Activated CD4-positive, alpha-beta T cell treated with anti-CD3 and anti-CD28 coated beads for 36 hours (primary cell): ENCODE data around the gene TMEM82. TPM values are rescaled to one million over a fixed set of nuclear protein-coding genes. Genes with fewer than 3 reads are reported as not detected.

Source experiments
- ATAC-seq: fragments of 200-7000 bp; cut with Tn5 transposase; one replicate; pipeline ENCODE4 v1.10.0; 2021; ENCODE audit warnings: mild to moderate bottlenecking, moderate library complexity
- CTCF ChIA-PET: fragments of 350-600 bp; sonication (Branson Sonifier 250); formaldehyde crosslinking; loops from one replicate; lab custom pipeline; 2021; ENCODE audit warnings: antibody characterized with exemption; lab: Charles Lee
- POLR2A ChIA-PET: fragments of 350-600 bp; sonication (Branson Sonifier 250); formaldehyde crosslinking; loops from one replicate; lab custom pipeline; 2021; ENCODE audit warnings: antibody characterized with exemption, inconsistent platforms; lab: Charles Lee
- DNase-seq: peaks from one replicate; pipeline ENCODE4 v3.0.0-alpha.2; 2020
- H3K27ac Mint-ChIP-seq: one replicate; pipeline ENCODE4 v1.8.0; 2021; ENCODE audit warnings: mixed read lengths
- H3K27me3 Mint-ChIP-seq: one replicate; pipeline ENCODE4 v1.8.0; 2021; ENCODE audit warnings: mixed read lengths
- H3K36me3 Mint-ChIP-seq: one replicate; pipeline ENCODE4 v1.8.0; 2021; ENCODE audit warnings: low read depth, mixed read lengths
- H3K4me1 Mint-ChIP-seq: one replicate; pipeline ENCODE4 v1.8.0; 2021; ENCODE audit warnings: mixed read lengths
- H3K4me3 Mint-ChIP-seq: one replicate; pipeline ENCODE4 v1.8.0; 2021; ENCODE audit warnings: mild to moderate bottlenecking, moderate library complexity, mixed read lengths
- H3K9me3 Mint-ChIP-seq: one replicate; pipeline ENCODE4 v1.8.0; 2021; ENCODE audit warnings: low read depth, mixed read lengths
- intact Hi-C, 2 experiments: fragments of 100-400 bp; cut with DNase I in 1 of 2; cut with micrococcal nuclease in 1 of 2; formaldehyde crosslinking; loops; one replicate each; pipeline versions ENCODE4 v1.14.2 to v1.15.1; 2022 to 2024; cut with DNase I, micrococcal nuclease
- total RNA-seq, 2 experiments: library from RNA; stranded (reverse); gene quantifications; one replicate each; pipeline ENCODE4 v1.2.3, GENCODE V29; 2021

The TMEM82 gene
- total RNA-seq, 2 experiments from 2014 or later: not detected

- Mint-ChIP-seq H3K4me1 (peaks cover 9% of the 10 kb centered on the region), H3K27me3 (no peaks in the 10 kb centered on the region), H3K27ac (no peak overlapping the region), H3K36me3 (peaks cover 10% of the 10 kb centered on the region), H3K9me3 (no peaks in the 10 kb centered on the region), H3K4me3 (no peak overlapping the region)
- ATAC-seq: no peak
- DNase-seq: no peak
- CTCF ChIA-PET: no interaction called here
- POLR2A ChIA-PET: no interaction called here
- intact Hi-C loops: no loop called here
Observed at GRCh38 chr1:15706751-15707150, 35.5 kb upstream of the TMEM82 start.

- no peak overlapping the region for H3K27ac Mint-ChIP-seq
- H3K36me3 Mint-ChIP-seq: peaks cover 9% of the 10 kb centered on the region
- intact Hi-C loops: no loop called here
- no peaks in the 10 kb centered on the region for H3K27me3 Mint-ChIP-seq
- H3K9me3 Mint-ChIP-seq: no peaks in the 10 kb centered on the region
- ChIA-PET POLR2A (no interaction called here), CTCF (interaction anchor here (1.1 kb wide), 1 partner anchor 42 kb away, joined by 4 read pairs; no protein-coding TSS in a partner anchor)
- H3K4me1 Mint-ChIP-seq: peaks cover 9% of the 10 kb centered on the region
- ATAC-seq: no peak
- H3K4me3 Mint-ChIP-seq: no peak overlapping the region
- no peak for DNase-seq
Observed at GRCh38 chr1:15707239-15707925, 34.9 kb upstream of the TMEM82 start.

DNA sequence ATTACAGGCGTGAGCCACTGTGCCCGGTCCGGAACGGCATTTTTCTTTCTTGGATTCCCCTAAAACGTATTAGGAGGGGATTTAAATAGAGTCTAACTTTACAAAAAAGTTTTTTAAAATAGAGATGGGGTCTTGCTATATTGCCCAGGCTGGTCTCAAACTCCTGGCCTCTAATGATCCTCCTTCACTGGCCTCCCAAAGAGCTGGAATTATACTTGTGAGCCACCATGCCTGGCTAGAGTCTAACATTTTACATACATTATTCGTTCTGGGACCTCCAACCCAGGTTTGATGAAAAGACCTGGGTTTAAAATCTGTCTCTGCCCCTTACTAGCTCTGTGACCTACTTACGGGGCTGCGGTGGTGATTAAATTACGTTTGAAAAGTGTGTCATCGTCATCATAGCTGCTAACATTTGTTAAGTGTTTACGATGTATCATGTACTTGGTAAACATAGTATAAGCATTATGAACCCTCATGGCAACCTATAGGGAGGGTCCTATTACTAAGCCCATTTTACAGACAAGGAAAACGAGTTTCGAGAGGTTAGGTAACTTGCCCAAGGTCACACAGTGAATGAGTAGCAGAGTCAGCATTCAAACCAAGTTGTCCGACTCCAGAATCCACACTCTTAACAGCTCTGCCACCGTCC, 33.7 kb upstream of the TMEM82 start:
- POLR2A ChIA-PET: no interaction called here
- no peaks in the 10 kb centered on the region for H3K27me3 Mint-ChIP-seq
- ATAC-seq: no peak

GRCh38 chr1:15709226-15709625, 33.1 kb upstream of the TMEM82 start:
- ATAC-seq (no peak), DNase-seq (no peak)
- intact Hi-C loops: no loop called here
- Mint-ChIP-seq H3K4me1 (peaks cover 3% of the 10 kb centered on the region), H3K27ac (no peak overlapping the region), H3K27me3 (no peaks in the 10 kb centered on the region), H3K36me3 (peaks cover 9% of the 10 kb centered on the region), H3K9me3 (no peaks in the 10 kb centered on the region), H3K4me3 (no peak overlapping the region)
- ChIA-PET CTCF (interaction anchor here (0.5 to 1.0 kb wide), 3 partner anchors 9 to 328 kb away, joined by 3 read pairs; no protein-coding TSS in a partner anchor), POLR2A (interaction anchor here (0.6 kb wide), 1 partner anchor 822 kb away, joined by 4 read pairs; no protein-coding TSS in a partner anchor)

More for the DNA sequence above, 33.7 kb upstream of the TMEM82 start:
- CTCF ChIA-PET: interaction anchor here (0.6 to 1.0 kb wide), 2 partner anchors 9 to 112 kb away, joined by 3 read pairs; no protein-coding TSS in a partner anchor
- Mint-ChIP-seq H3K4me3 (no peak overlapping the region), H3K4me1 (peaks cover 5% of the 10 kb centered on the region), H3K36me3 (peaks cover 9% of the 10 kb centered on the region), H3K27ac (no peak overlapping the region), H3K9me3 (no peaks in the 10 kb centered on the region)
- intact Hi-C loops: no loop called here
- DNase-seq: no peak

- H3K4me1 Mint-ChIP-seq: peaks cover 2% of the 10 kb centered on the region
- POLR2A ChIA-PET: no interaction called here
- intact Hi-C loops: no loop called here
- H3K36me3 Mint-ChIP-seq: no peaks in the 10 kb centered on the region
- no peak overlapping the region for H3K27ac Mint-ChIP-seq
- ATAC-seq: no peak
- CTCF ChIA-PET: no interaction called here
- H3K9me3 Mint-ChIP-seq: no peaks in the 10 kb centered on the region
- DNase-seq: no peak
- no peaks in the 10 kb centered on the region for H3K27me3 Mint-ChIP-seq
- no peak overlapping the region for H3K4me3 Mint-ChIP-seq
Observed at GRCh38 chr1:15712168-15712567, 30.1 kb upstream of the TMEM82 start.

GRCh38 chr1:15714406-15715136, 27.7 kb upstream of the TMEM82 start:
- ATAC-seq (no peak), DNase-seq (no peak)
- Mint-ChIP-seq H3K4me3 (no peak overlapping the region), H3K27ac (no peak overlapping the region), H3K4me1 (peaks cover 2% of the 10 kb centered on the region), H3K27me3 (no peaks in the 10 kb centered on the region), H3K36me3 (peaks cover 5% of the 10 kb centered on the region), H3K9me3 (no peaks in the 10 kb centered on the region)
- ChIA-PET POLR2A (no interaction called here), CTCF (no interaction called here)
- intact Hi-C loops: no loop called here

DNA sequence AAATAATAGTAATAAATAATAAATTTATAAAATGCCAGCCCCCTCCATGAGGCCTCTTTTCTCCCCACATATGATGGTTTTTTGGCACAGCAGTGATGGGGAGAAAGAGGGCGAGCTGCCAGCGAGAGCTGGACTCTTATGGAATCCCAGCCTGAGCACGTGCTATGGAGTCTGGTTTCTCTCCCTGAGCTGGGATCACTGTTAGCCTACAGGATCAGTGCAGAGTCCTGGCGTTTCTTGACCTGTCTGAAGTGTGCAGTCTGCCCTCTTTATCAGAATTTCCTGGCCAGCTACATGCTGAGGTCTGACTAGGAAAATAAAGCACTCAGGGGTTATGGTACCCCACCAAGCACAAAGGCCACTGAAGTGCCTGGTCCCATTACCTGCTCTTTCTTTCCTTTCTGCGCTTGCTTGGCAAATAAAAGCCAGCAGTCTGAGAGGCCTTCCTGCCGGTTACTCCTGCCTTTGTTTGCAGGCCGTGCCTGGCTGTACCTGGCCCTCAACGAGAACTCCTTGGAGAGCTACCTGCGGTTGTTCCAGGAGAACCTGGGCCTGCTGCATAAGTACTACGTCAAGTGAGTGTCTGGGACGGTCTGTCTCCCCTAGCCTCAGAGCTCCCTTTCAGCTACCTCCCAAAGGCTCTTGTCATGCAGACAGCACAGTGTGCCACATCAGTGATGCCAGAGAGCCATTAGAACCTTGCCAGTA, 24.7 kb upstream of the TMEM82 start:
- CTCF ChIA-PET: interaction anchor here (0.6 to 1.4 kb wide), 2 partner anchors 9 to 98 kb away, joined by 3 read pairs; no protein-coding TSS in a partner anchor

DNA sequence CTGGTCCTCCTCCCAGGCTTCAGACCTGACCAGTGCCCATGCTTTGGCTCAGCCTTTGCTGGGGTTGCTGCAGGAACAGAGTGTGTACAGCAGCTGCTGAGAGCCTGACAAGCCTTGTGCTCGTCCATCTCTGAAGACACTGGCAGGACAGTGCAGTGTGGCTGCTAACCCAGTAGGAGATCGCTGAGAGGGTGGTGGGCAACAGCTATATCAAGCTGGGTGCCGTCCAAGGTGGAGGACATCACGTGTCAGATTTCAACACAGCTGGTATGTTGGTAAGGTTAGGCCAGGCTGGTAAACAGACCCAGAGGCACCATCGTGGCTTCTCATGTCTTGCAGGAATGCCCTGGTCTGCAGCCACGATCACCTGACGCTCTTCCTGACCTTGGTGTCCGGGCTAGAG, 24.1 kb upstream of the TMEM82 start:
- Mint-ChIP-seq H3K36me3 (peaks cover 9% of the 10 kb centered on the region), H3K9me3 (no peaks in the 10 kb centered on the region), H3K27ac (no peak overlapping the region), H3K27me3 (no peaks in the 10 kb centered on the region), H3K4me1 (no peaks in the 10 kb centered on the region), H3K4me3 (no peak overlapping the region)
- intact Hi-C loops: no loop called here
- no peak for DNase-seq
- ChIA-PET POLR2A (no interaction called here), CTCF (interaction anchor here (1.4 kb wide), 1 partner anchor 9 kb away, joined by 3 read pairs; no protein-coding TSS in a partner anchor)
- no peak for ATAC-seq

More for the DNA sequence above, 24.7 kb upstream of the TMEM82 start:
- no peaks in the 10 kb centered on the region for H3K9me3 Mint-ChIP-seq
- no peak for DNase-seq
- intact Hi-C loops: no loop called here
- H3K4me3 Mint-ChIP-seq: no peak overlapping the region
- no peaks in the 10 kb centered on the region for H3K27me3 Mint-ChIP-seq
- no peak overlapping the region for H3K27ac Mint-ChIP-seq
- POLR2A ChIA-PET: interaction anchor here (0.6 kb wide), 1 partner anchor 31 kb away, joined by 7 read pairs; no protein-coding TSS in a partner anchor
- no peaks in the 10 kb centered on the region for H3K4me1 Mint-ChIP-seq
- ATAC-seq: no peak
- H3K36me3 Mint-ChIP-seq: peaks cover 7% of the 10 kb centered on the region

DNA sequence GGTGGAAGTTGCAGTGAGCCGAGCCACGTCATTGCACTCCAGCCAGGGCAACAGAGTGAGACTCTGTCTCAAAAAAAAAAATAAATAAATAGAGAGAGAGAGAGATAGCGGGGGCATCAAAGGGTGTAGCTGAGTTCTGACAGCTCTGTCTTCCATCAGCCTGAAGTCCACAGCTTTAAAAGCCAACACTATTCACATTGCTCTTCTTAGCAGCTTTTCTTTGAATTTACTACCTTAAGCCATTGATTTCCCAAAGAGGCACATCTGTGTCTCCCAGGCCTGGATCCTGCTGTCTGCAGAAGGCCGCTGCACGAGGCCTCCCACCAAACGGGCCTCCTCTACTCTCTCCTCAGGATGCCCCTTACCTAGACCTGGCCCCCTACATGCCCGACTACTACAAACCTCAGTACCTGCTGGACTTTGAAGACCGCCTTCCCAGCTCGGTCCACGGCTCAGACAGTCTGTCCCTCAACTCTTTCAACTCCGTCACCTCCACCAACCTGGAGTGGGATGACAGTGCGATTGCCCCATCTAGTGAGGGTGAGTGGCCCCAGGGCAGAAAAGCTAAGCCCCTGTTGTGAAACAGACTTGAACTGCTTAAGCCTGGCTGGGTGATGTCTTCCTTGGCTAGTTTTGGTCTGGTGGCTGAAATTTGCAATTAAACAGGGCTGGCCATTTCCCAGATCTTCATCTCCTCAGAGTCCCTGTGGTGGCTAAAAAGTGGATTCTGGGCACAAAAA, 22.7 kb upstream of the TMEM82 start:
- Mint-ChIP-seq H3K4me3 (no peak overlapping the region), H3K4me1 (no peaks in the 10 kb centered on the region), H3K27me3 (no peaks in the 10 kb centered on the region), H3K27ac (no peak overlapping the region), H3K36me3 (peaks cover 9% of the 10 kb centered on the region), H3K9me3 (no peaks in the 10 kb centered on the region)
- ChIA-PET CTCF (interaction anchor here (0.6 kb wide), 1 partner anchor 351 kb away, joined by 3 read pairs; no protein-coding TSS in a partner anchor), POLR2A (interaction anchor here (0.7 kb wide), 1 partner anchor 15 kb away, joined by 4 read pairs; no protein-coding TSS in a partner anchor)
- no peak for ATAC-seq
- intact Hi-C loops: no loop called here
- no peak for DNase-seq

DNA sequence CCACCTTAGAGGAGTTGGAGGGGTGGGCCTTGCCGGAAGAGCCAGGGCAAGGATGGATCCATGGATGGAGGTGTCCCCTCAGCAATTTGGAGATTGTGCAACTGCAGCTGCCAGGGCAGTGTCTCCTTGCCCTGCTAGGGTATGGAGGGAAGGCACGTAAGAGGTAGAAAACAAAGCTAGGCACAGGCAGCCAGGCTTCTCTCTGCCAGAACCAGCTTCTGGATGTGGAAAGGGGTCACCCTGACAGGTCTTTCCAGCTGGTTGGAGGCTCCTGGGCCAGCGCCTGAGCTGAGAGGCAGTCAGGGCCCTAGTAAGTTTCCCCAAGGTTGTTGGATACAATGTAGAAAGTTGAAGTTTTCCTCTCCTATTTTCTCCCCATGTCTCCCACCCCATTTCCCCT, 21.4 kb upstream of the TMEM82 start:
- ChIA-PET POLR2A (no interaction called here), CTCF (interaction anchor here (1.5 kb wide), 1 partner anchor 21 kb away, joined by 5 read pairs; no protein-coding TSS in a partner anchor)
- H3K27me3 Mint-ChIP-seq: no peaks in the 10 kb centered on the region
- ATAC-seq: no peak
- H3K4me1 Mint-ChIP-seq: no peaks in the 10 kb centered on the region
- H3K9me3 Mint-ChIP-seq: no peaks in the 10 kb centered on the region
- no peak overlapping the region for H3K27ac Mint-ChIP-seq
- no peak for DNase-seq
- intact Hi-C loops: no loop called here
- no peak overlapping the region for H3K4me3 Mint-ChIP-seq
- peaks cover 11% of the 10 kb centered on the region for H3K36me3 Mint-ChIP-seq
